ENCODE data around the gene DNAJC11.

Gene DNAJC11

GRCh38 chr1:6695868-6696267 lies 5.7 kb downstream of the DNAJC11 start:
- no peak for TF ChIP-seq CTCF (IDR thresholded peaks at IDR 0.05; ENCODE audit: low read depth, low read length, missing control alignments)
- DNase-seq (ENCODE audit: extremely low read depth, low read depth) = no peak
- H3K4me3 ChIP-seq (replicated peaks; ENCODE audit: low read depth, low read length) = no peak overlapping the region

- DNase-seq (ENCODE audit: extremely low read depth, low read depth) = no peak
- H3K4me3 ChIP-seq (replicated peaks; ENCODE audit: low read depth, low read length) = no peak overlapping the region
- no peak for TF ChIP-seq CTCF (IDR thresholded peaks at IDR 0.05; ENCODE audit: low read depth, low read length, missing control alignments)
Measured at GRCh38 chr1:6694121-6694713, 7.4 kb downstream of the DNAJC11 start.

GRCh38 chr1:6692956-6693355 lies 8.7 kb downstream of the DNAJC11 start:
- no peak overlapping the region for H3K4me3 ChIP-seq (replicated peaks; ENCODE audit: low read depth, low read length)
- no peak for DNase-seq (ENCODE audit: extremely low read depth, low read depth)
- no peak for TF ChIP-seq CTCF (IDR thresholded peaks at IDR 0.05; ENCODE audit: low read depth, low read length, missing control alignments)

- TF ChIP-seq CTCF (IDR thresholded peaks at IDR 0.05; ENCODE audit: low read depth, low read length, missing control alignments) = no peak
- no peak overlapping the region for H3K4me3 ChIP-seq (replicated peaks; ENCODE audit: low read depth, low read length)
- no peak for DNase-seq (ENCODE audit: extremely low read depth, low read depth)
Measured at GRCh38 chr1:6691507-6691906, 10.1 kb downstream of the DNAJC11 start.

GRCh38 chr1:6690186-6690585 lies 11.4 kb downstream of the DNAJC11 start:
- no peak for DNase-seq (ENCODE audit: extremely low read depth, low read depth)
- TF ChIP-seq CTCF (IDR thresholded peaks at IDR 0.05; ENCODE audit: low read depth, low read length, missing control alignments) = no peak
- no peak overlapping the region for H3K4me3 ChIP-seq (replicated peaks; ENCODE audit: low read depth, low read length)

- no peak for TF ChIP-seq CTCF (IDR thresholded peaks at IDR 0.05; ENCODE audit: low read depth, low read length, missing control alignments)
- DNase-seq (ENCODE audit: extremely low read depth, low read depth) = no peak
- H3K4me3 ChIP-seq (replicated peaks; ENCODE audit: low read depth, low read length) = no peak overlapping the region
Measured at GRCh38 chr1:6688757-6689156, 12.9 kb downstream of the DNAJC11 start.

GRCh38 chr1:6688001-6688400 lies 13.6 kb downstream of the DNAJC11 start:
- no peak overlapping the region for H3K4me3 ChIP-seq (replicated peaks; ENCODE audit: low read depth, low read length)
- TF ChIP-seq CTCF (IDR thresholded peaks at IDR 0.05; ENCODE audit: low read depth, low read length, missing control alignments) = no peak
- DNase-seq (ENCODE audit: extremely low read depth, low read depth) = no peak
